ENCODE measurements around the gene SLC46A1.

SLC46A1 gene

GRCh38 chr17:28346199-28346580 is 59.8 kb downstream of the SLC46A1 start:
- H3K36me3 ChIP-seq (ENCODE audit: control insufficient read depth in 1 of 2, insufficient read depth in 2 of 2, low read length in 2 of 2): peaks cover 69 to 95% of the 10 kb centered on the region in 2 donors
- H3K4me3 ChIP-seq (ENCODE audit: low read depth in 1 of 2, low read length in 2 of 2): no peak overlapping the region
- H3K27me3 ChIP-seq (ENCODE audit: low read depth, low read length): no peaks in the 10 kb centered on the region
- H3K4me1 ChIP-seq (ENCODE audit: control insufficient read depth in 1 of 2, insufficient read depth in 2 of 2, low read length in 2 of 2): no peaks in the 10 kb centered on the region
- H3K27ac ChIP-seq (ENCODE audit: low read length): no peak overlapping the region
- no peaks in the 10 kb centered on the region for H3K9me3 ChIP-seq (ENCODE audit: control insufficient read depth in 1 of 2, low read length in 2 of 2)

- no peak overlapping the region for H3K4me3 ChIP-seq (ENCODE audit: low read depth in 1 of 2, low read length in 2 of 2)
- H3K9me3 ChIP-seq (ENCODE audit: control insufficient read depth in 1 of 2, low read length in 2 of 2): no peaks in the 10 kb centered on the region
- H3K27me3 ChIP-seq (ENCODE audit: low read depth, low read length): no peaks in the 10 kb centered on the region
- H3K27ac ChIP-seq (ENCODE audit: low read length): no peak overlapping the region
- peaks cover 69 to 95% of the 10 kb centered on the region in 2 donors for H3K36me3 ChIP-seq (ENCODE audit: control insufficient read depth in 1 of 2, insufficient read depth in 2 of 2, low read length in 2 of 2)
- no peaks in the 10 kb centered on the region for H3K4me1 ChIP-seq (ENCODE audit: control insufficient read depth in 1 of 2, insufficient read depth in 2 of 2, low read length in 2 of 2)
Observed at GRCh38 chr17:28345419-28346198, 60.4 kb downstream of the SLC46A1 start.
